ENCODE data around the gene PEX10.

GRCh38 chr1:2394761-2395160 lies 17.6 kb downstream of the PEX10 start:
- TF ChIP-seq GATA3 (IDR thresholded peaks at IDR 0.05; ENCODE audit: low read depth, low read length) (no peak), GATA2 (IDR thresholded peaks at IDR 0.05; ENCODE audit: low read depth, low read length) (no peak)

Data from SH-SY5Y (cell line).